ENCODE measurements around the gene PROKR1.

GRCh38 chr2:68660658-68661057 lies 17.3 kb downstream of the PROKR1 start:
- TF ChIP-seq CTCF (IDR thresholded peaks at IDR 0.05; ENCODE audit: extremely low read depth in 1 of 2, insufficient read depth in 1 of 2, low read depth in 1 of 2, low read length in 2 of 2): no peak
- TF ChIP-seq POLR2A (IDR thresholded peaks at IDR 0.05; ENCODE audit: low read depth, low read length): no peak
- no peak for TF ChIP-seq EZH2 (IDR thresholded peaks at IDR 0.05; ENCODE audit: borderline replicate concordance, low read depth, low read length, severe bottlenecking)

Data from endothelial cell of umbilical vein (primary cell).